Esophagus squamous epithelium (tissue), 5 donors: ENCODE measurements around the gene IQGAP2. TPM values are rescaled to one million over a fixed set of nuclear protein-coding genes. Genes with fewer than 3 reads are reported as not detected.

ENCODE experiments used
- DNase-seq: peaks from one replicate; lab custom pipeline; 2025; lab: John Stamatoyannopoulos, UW
- H3K27ac ChIP-seq, 4 donors: fragments of 200-600 bp; sonication (generic); one replicate each; pipeline ENCODE4 v1.5.1; 2016 to 2019; ENCODE audit warnings: mild to moderate bottlenecking in 1 of 4
- H3K27me3 ChIP-seq, 4 donors: fragments of 200-600 bp; sonication (generic); 1 replicate in 3 of 4; 2 replicates in 1 of 4; pipeline versions ENCODE4 v1.5.1 to v1.6.0; 2017 to 2021; ENCODE audit warnings: antibody characterized with exemption in 1 of 4
- H3K36me3 ChIP-seq, 3 donors: fragments of 200-600 bp; sonication (generic); one replicate each; pipeline ENCODE4 v1.5.1; 2016 to 2019
- H3K4me1 ChIP-seq, 3 donors: fragments of 200-600 bp; sonication (generic); one replicate each; pipeline ENCODE4 v1.5.1; 2017 to 2019
- H3K4me3 ChIP-seq, 4 donors: fragments of 200-600 bp; sonication (generic); 1 replicate in 3 of 4; 2 replicates in 1 of 4; pipeline ENCODE4 v1.5.1; 2016 to 2019; ENCODE audit warnings: mild to moderate bottlenecking in 2 of 4, moderate library complexity in 1 of 4
- H3K9me3 ChIP-seq, 3 donors: fragments of 200-600 bp; sonication (generic); one replicate each; pipeline ENCODE4 v1.5.1; 2016 to 2019
- POLR2A ChIP-seq, 4 donors: fragments of 450-650 bp; IDR thresholded peaks; one replicate each; pipeline ENCODE4 v1.6.1; 2017; ENCODE audit warnings: antibody characterized with exemption in 4 of 4, mild to moderate bottlenecking in 4 of 4, moderate library complexity in 3 of 4
- WGBS, 2 donors: methylation state at CpG; one replicate each; pipeline ENCODE4 v1.1.5; 2018; 5-methylcytosine and 5-hydroxymethylcytosine counted together
- intact Hi-C: fragments of 100-400 bp; cut with DNase I; formaldehyde crosslinking; loops from one replicate; pipeline ENCODE4 v1.15.0; 2022
- total RNA-seq, 4 donors: library from RNA; depleted of rRNA; stranded (reverse); fragments of >200 nt; gene quantifications; one replicate each; pipeline ENCODE4 v1.1.0, GENCODE V29; 2016
- TF ChIP-seq, protein P1 (sequence below), 6 experiments: fragments of 450-650 bp in 4 of 6; fragments of 200-600 bp in 2 of 6; sonication (generic) in 2 of 6; IDR thresholded peaks; one replicate each; pipeline ENCODE4 v1.5.1; 2016 to 2019; ENCODE audit warnings: antibody characterized with exemption in 6 of 6, mild to moderate bottlenecking in 4 of 6, moderate library complexity in 4 of 6
- donor health status: DM: yes; HTN: yes; CAD: no.

Gene IQGAP2
- total RNA-seq, 4 donors from 2014 or later: 3.0 to 16.6 (median 5.9) TPM

DNA sequence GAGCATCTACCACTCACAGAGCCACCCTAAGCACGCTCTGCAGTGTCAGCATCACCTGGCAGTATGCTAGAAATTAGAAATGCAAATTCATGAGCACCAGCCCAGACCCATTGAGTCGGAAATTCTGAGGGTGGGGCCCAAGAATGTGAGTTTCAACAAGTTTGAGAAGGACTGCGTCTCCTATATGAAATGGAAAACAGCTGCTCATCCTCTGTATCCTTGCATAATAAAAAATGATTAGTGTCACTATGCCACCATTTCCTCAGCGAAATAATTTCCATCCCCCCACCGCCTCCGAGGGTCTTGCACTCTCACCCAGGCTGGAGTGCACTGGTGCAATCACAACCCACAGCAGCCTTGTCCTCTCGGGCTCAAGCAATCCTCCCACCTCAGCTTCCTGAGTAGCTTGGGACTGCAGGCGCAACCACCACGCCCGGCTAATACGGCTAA, 1.3 kb upstream of the IQGAP2 start:
- Histone ChIP-seq H3K9me3 (no peaks in the 10 kb centered on the region), H3K27ac (peak overlapping the region in 3 of 4 donors; percentile 24 to 70 (median 57)), H3K36me3 (no peaks in the 10 kb centered on the region), H3K27me3 (peaks cover 0 to 40% (median 5%) of the 10 kb centered on the region in 4 donors), H3K4me3 (peak overlapping the region; percentile 43 to 74 (median 52)), H3K4me1 (peaks cover 0 to 34% (median 13%) of the 10 kb centered on the region in 3 donors)
- 25 to 30% methylated on average over 11 of the region's 11 CpGs for WGBS, 2 donors
- DNase-seq: no peak
- TF ChIP-seq, protein P1, sequence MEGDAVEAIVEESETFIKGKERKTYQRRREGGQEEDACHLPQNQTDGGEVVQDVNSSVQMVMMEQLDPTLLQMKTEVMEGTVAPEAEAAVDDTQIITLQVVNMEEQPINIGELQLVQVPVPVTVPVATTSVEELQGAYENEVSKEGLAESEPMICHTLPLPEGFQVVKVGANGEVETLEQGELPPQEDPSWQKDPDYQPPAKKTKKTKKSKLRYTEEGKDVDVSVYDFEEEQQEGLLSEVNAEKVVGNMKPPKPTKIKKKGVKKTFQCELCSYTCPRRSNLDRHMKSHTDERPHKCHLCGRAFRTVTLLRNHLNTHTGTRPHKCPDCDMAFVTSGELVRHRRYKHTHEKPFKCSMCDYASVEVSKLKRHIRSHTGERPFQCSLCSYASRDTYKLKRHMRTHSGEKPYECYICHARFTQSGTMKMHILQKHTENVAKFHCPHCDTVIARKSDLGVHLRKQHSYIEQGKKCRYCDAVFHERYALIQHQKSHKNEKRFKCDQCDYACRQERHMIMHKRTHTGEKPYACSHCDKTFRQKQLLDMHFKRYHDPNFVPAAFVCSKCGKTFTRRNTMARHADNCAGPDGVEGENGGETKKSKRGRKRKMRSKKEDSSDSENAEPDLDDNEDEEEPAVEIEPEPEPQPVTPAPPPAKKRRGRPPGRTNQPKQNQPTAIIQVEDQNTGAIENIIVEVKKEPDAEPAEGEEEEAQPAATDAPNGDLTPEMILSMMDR (IDR thresholded peaks at IDR 0.05): no peak
- no peak for TF ChIP-seq POLR2A (IDR thresholded peaks at IDR 0.05)
- intact Hi-C loops: loop anchor here (10.0 kb wide), 1 partner anchor 143 kb away; no protein-coding TSS in a partner anchor

DNA sequence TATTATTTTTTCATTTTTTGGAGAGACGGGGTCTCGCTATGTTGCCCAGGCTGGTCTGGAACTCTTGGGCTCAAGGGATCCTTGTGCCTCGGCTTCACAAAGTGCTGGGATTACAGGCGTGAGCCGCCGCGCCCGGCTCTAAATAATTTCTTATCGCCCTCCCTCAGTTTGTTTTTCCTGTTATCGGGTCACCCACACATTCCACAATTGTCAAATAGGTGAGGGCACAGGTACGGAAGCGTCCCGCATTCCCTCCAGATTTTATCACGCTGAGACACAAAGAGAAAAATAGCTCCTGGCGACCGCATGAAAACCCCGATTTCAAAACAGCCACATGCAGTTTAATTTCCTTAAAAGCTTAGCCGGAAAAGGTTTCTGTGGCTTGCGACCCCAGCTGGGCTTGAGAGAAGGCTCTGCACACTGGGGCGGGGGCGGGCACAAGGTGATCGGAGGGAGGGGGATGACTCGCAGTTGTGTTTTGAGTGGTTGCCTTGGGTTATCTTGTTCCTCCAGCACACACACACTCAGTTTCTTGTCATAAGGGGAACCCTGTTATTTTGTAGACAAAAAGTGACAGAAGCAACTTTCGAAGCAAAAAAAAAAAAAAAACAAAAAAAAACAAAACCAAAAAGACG, 717 bp upstream of the IQGAP2 start:
- TF ChIP-seq, protein P1 (IDR thresholded peaks at IDR 0.05): no peak
- TF ChIP-seq POLR2A (IDR thresholded peaks at IDR 0.05): no peak
- Histone ChIP-seq H3K9me3 (no peaks in the 10 kb centered on the region), H3K4me3 (peak overlapping the region; percentile 43 to 74 (median 52)), H3K4me1 (peaks cover 0 to 34% (median 13%) of the 10 kb centered on the region in 3 donors), H3K27me3 (peaks cover 0 to 40% (median 5%) of the 10 kb centered on the region in 4 donors), H3K36me3 (no peaks in the 10 kb centered on the region), H3K27ac (peak overlapping the region in 3 of 4 donors; percentile 24 to 70 (median 57))
- DNase-seq: no peak
- 0 to 3% methylated on average over 13 to 24 of the region's 25 CpGs for WGBS, 2 donors
- intact Hi-C loops: loop anchor here (10.0 kb wide), 1 partner anchor 142 kb away; no protein-coding TSS in a partner anchor

DNA sequence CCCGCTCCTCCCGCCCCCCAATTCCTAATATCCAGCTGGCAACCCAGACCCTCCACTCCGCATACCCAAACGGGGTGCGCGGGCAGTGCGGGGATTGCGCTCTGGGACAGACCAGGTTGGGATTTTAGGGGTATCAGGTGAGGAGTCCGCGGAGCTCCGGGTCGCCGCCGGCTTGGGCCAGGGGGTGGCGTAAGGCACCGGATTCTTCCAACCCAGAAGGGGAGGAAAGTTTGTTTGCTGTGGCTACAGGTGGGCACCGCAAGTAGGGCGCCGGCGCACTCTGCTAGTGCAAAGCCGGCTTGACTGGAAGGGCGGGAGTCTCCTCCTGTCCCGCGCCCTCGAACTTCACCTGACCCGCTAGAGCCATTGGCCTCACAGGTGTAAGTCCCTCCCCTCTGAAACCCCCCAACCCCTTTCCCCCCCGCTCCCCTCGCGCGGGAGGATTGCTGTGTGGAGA, 709 bp downstream of the IQGAP2 start:
- TF ChIP-seq POLR2A (IDR thresholded peaks at IDR 0.05): no peak
- TF ChIP-seq, protein P1 (IDR thresholded peaks at IDR 0.05): peak in 2 of 6 experiments; percentile 20 to 41
- peak overlapping the region; percentile 67 to 79 (median 69) for H3K27ac ChIP-seq
- no peaks in the 10 kb centered on the region for H3K9me3 ChIP-seq
- peaks cover 0 to 34% (median 13%) of the 10 kb centered on the region in 3 donors for H3K4me1 ChIP-seq
- H3K4me3 ChIP-seq: peak overlapping the region; percentile 43 to 74 (median 52)
- H3K36me3 ChIP-seq: no peaks in the 10 kb centered on the region
- no peak for DNase-seq
- peaks cover 0 to 40% (median 5%) of the 10 kb centered on the region in 4 donors for H3K27me3 ChIP-seq
- WGBS, 2 donors: 1 to 2% methylated on average over 9 to 14 of the region's 30 CpGs
- intact Hi-C loops: loop anchor here (10.0 kb wide), 1 partner anchor 141 kb away; no protein-coding TSS in a partner anchor

DNA sequence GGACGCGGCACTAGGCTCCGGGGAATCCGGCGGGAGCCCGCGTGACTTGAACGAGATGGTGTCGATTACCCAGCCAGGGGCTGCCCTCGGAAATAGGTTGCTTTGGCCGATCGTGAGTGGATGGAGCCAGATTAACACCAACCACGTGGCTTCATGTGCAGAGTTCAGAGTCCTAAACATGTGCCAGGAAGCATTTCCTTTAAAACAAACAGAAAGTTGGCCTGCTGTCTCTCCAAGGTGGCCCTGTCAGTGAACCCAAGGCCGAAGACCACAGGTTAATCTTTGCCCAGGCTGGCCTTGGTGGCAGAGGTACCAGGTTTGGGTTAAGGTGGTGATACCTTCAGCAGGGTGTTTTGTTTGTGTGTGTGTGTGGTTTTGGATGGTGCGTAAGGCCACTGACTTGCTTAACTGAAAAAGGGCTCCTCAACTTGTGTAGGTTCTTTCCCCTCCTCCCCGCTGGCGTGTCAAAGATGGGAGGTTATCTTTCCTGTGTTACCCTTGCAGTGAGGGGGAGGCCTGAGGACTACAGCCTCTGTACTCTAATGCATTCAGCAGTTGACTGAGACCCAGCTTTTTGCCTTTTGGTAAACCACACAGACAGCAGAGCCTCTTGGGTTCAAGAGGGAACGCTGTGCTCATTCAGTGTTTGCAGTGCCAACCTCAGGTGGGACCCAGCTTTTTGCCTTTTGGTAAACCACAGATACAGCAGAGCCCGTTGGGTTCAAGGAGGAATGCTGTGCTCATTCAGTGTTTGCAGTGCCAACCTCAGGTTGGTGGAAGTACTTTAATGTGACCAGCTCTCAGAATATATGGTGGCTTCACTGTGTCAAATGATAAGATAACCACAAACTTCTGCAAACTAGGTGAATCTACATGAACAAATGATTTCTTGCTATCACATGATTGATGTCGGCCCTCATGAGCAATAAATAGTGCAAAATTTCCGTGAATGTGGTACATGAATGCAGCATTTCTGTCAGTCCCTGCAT, 1.4 kb downstream of the IQGAP2 start:
- intact Hi-C loops: loop anchor here (10.0 kb wide), 1 partner anchor 140 kb away; no protein-coding TSS in a partner anchor
- Histone ChIP-seq H3K9me3 (no peaks in the 10 kb centered on the region), H3K27me3 (peaks cover 0 to 40% (median 5%) of the 10 kb centered on the region in 4 donors), H3K4me3 (peak overlapping the region; percentile 43 to 74 (median 52)), H3K4me1 (peaks cover 0 to 34% (median 13%) of the 10 kb centered on the region in 3 donors), H3K36me3 (no peaks in the 10 kb centered on the region), H3K27ac (peak overlapping the region; percentile 67 to 79 (median 69))
- TF ChIP-seq POLR2A (IDR thresholded peaks at IDR 0.05): no peak
- TF ChIP-seq, protein P1 (IDR thresholded peaks at IDR 0.05): no peak
- WGBS, 2 donors: 57 to 62% methylated on average over 3 to 6 of the region's 21 CpGs
- peak; percentile 2 for DNase-seq
